B cell (primary cell): Measurements from ENCODE around the gene PPARG. TPM values are rescaled to one million over a fixed set of nuclear protein-coding genes. Genes with fewer than 3 reads are reported as not detected.

Experiments
- ATAC-seq: fragments of 200-7000 bp; cut with Tn5 transposase; one replicate; pipeline ENCODE4 v1.10.0; 2021; ENCODE audit warnings: low read depth, mild to moderate bottlenecking, moderate number of reproducible peaks, moderate library complexity
- CTCF ChIA-PET: fragments of 350-600 bp; sonication (Branson Sonifier 250); formaldehyde crosslinking; loops from one replicate; lab custom pipeline; 2021; ENCODE audit warnings: antibody characterized with exemption, inconsistent platforms; lab: Charles Lee
- POLR2A ChIA-PET: fragments of 350-600 bp; sonication (Branson Sonifier 250); formaldehyde crosslinking; loops from one replicate; lab custom pipeline; 2021; ENCODE audit warnings: antibody characterized with exemption; lab: Charles Lee
- DNase-seq: peaks from one replicate; pipeline ENCODE4 v3.0.0; 2013
- H2AFZ ChIP-seq: 2 replicates; pipeline ENCODE4 v1.6.1; 2012; ENCODE audit warnings: mild to moderate bottlenecking, low read depth, low read length; ENCODE audit not compliant: insufficient read depth, poor library complexity, severe bottlenecking
- H3K27ac ChIP-seq, 2 donors: 1 replicate in 1 of 2; 2 replicates in 1 of 2; pipeline ENCODE4 v1.5.1; 2012 to 2013; ENCODE audit warnings: low read length in 2 of 2, mild to moderate bottlenecking in 2 of 2, moderate library complexity in 1 of 2
- H3K27me3 ChIP-seq, 4 experiments: fragments of 200-600 bp in 1 of 4; sonication (generic) in 1 of 4; replicated peaks in 1 of 4; 1 replicate in 2 of 4; 2 replicates in 2 of 4; pipeline versions ENCODE4 v1.6.1 to v1.7.0; 2013 to 2016; ENCODE audit warnings: low read length in 3 of 4, mild to moderate bottlenecking in 2 of 4, mixed read lengths in 1 of 4, moderate library complexity in 1 of 4; ENCODE audit not compliant: insufficient read depth in 4 of 4, control insufficient read depth in 3 of 4; ENCODE audit errors: control extremely low read depth in 1 of 4
- H3K36me3 ChIP-seq, 2 experiments: replicated peaks in 1 of 2; 1 replicate in 1 of 2; 2 replicates in 1 of 2; pipeline versions ENCODE4 v1.6.1 to v1.7.1; 2013; ENCODE audit warnings: low read length in 1 of 2; ENCODE audit not compliant: insufficient read depth in 2 of 2, control insufficient read depth in 1 of 2; ENCODE audit errors: control extremely low read depth in 1 of 2, extremely low read depth in 1 of 2
- H3K4me1 ChIP-seq, 2 donors: fragments of 200-600 bp in 1 of 2; sonication (generic) in 1 of 2; 1 replicate in 1 of 2; 2 replicates in 1 of 2; pipeline versions ENCODE4 v1.5.1 to v1.6.1; 2013 to 2017; ENCODE audit warnings: low read length in 2 of 2; ENCODE audit not compliant: control insufficient read depth in 2 of 2, insufficient read depth in 2 of 2
- H3K4me2 ChIP-seq: replicated peaks from 2 replicates; pipeline ENCODE3; 2012; ENCODE audit warnings: mild to moderate bottlenecking, low read depth, low read length; ENCODE audit not compliant: poor library complexity, severe bottlenecking
- H3K4me3 ChIP-seq, 5 experiments: fragments of 200-600 bp in 1 of 5; sonication (generic) in 1 of 5; 1 replicate in 3 of 5; 2 replicates in 2 of 5; pipeline versions ENCODE4 v1.5.1 to v1.7.0; 2011 to 2016; ENCODE audit warnings: low read length in 4 of 5, mild to moderate bottlenecking in 4 of 5, low read depth in 2 of 5, control low read depth in 1 of 5, moderate library complexity in 1 of 5; ENCODE audit not compliant: insufficient read depth in 1 of 5; ENCODE audit errors: control extremely low read depth in 1 of 5, extremely low read depth in 1 of 5
- H3K79me2 ChIP-seq: fragments of 200-600 bp; sonication (generic); one replicate; pipeline ENCODE4 v1.6.0; 2016; ENCODE audit warnings: low read length; ENCODE audit not compliant: control insufficient read depth, insufficient read depth
- H3K9ac ChIP-seq: fragments of 200-600 bp; sonication (generic); 2 replicates; pipeline ENCODE4 v1.6.1; 2017; ENCODE audit warnings: mild to moderate bottlenecking, low read length, moderate library complexity
- H3K9me3 ChIP-seq, 3 donors: one replicate each; pipeline versions ENCODE4 v1.6.1 to v1.7.1; 2013; ENCODE audit warnings: low read length in 2 of 3; ENCODE audit not compliant: control insufficient read depth in 2 of 3, insufficient read depth in 1 of 3; ENCODE audit errors: control extremely low read depth in 1 of 3
- H4K20me1 ChIP-seq: 2 replicates; pipeline ENCODE4 v1.6.0; 2012; ENCODE audit warnings: mild to moderate bottlenecking, low read length; ENCODE audit not compliant: insufficient read depth, control insufficient read depth, poor library complexity, severe bottlenecking
- H3K27ac Mint-ChIP-seq: one replicate; pipeline ENCODE4 v1.8.0; 2021; ENCODE audit warnings: mixed read lengths
- H3K27me3 Mint-ChIP-seq: one replicate; pipeline ENCODE4 v1.8.0; 2021; ENCODE audit warnings: mixed read lengths
- H3K4me1 Mint-ChIP-seq: one replicate; pipeline ENCODE4 v1.8.0; 2021; ENCODE audit warnings: mixed read lengths
- H3K4me3 Mint-ChIP-seq: one replicate; pipeline ENCODE4 v1.8.0; 2021; ENCODE audit warnings: mixed read lengths
- H3K9me3 Mint-ChIP-seq: one replicate; pipeline ENCODE4 v1.8.0; 2022; ENCODE audit warnings: mixed read lengths; ENCODE audit not compliant: insufficient read depth
- EZH2 ChIP-seq: IDR thresholded peaks from 2 replicates; pipeline ENCODE4 v1.6.1; 2012; ENCODE audit warnings: borderline replicate concordance, low read depth, mild to moderate bottlenecking, moderate library complexity, low read length; ENCODE audit not compliant: insufficient read depth, poor library complexity, severe bottlenecking
- WGBS: methylation state at CpG from one replicate; pipeline ENCODE4 v1.1.5; 2013; ENCODE audit warnings: missing lambda C conversion rate; ENCODE audit not compliant: insufficient coverage; 5-methylcytosine and 5-hydroxymethylcytosine counted together
- intact Hi-C: fragments of 100-400 bp; cut with micrococcal nuclease; formaldehyde crosslinking; loops from one replicate; pipeline ENCODE4 v1.10.0; 2022
- polyA plus RNA-seq: library from polyadenylated mRNA; depleted of rRNA; stranded (reverse); fragments of >200 nt; gene quantifications from 2 replicates; pipeline ENCODE4 v1.2.3, GENCODE V29; 2012
- total RNA-seq, 2 donors: library from RNA; stranded (reverse); fragments of 120-200 nt in 1 of 2; gene quantifications; 1 replicate in 1 of 2; 2 replicates in 1 of 2; pipeline versions ENCODE4 v1.2.3 to v1.2.4, GENCODE V29; 2013 to 2022
- TF ChIP-seq, protein P1 (sequence below): fragments of 200-600 bp; IDR thresholded peaks from one replicate; pipeline ENCODE4 v1.8.0; 2022; ENCODE audit warnings: antibody characterized with exemption, mild to moderate bottlenecking

Gene PPARG
- total and polyA plus RNA-seq, 2 donors (not counting 1 experiment from before 2014, with no cell fraction given) = 0.12 to 0.44 TPM

DNA sequence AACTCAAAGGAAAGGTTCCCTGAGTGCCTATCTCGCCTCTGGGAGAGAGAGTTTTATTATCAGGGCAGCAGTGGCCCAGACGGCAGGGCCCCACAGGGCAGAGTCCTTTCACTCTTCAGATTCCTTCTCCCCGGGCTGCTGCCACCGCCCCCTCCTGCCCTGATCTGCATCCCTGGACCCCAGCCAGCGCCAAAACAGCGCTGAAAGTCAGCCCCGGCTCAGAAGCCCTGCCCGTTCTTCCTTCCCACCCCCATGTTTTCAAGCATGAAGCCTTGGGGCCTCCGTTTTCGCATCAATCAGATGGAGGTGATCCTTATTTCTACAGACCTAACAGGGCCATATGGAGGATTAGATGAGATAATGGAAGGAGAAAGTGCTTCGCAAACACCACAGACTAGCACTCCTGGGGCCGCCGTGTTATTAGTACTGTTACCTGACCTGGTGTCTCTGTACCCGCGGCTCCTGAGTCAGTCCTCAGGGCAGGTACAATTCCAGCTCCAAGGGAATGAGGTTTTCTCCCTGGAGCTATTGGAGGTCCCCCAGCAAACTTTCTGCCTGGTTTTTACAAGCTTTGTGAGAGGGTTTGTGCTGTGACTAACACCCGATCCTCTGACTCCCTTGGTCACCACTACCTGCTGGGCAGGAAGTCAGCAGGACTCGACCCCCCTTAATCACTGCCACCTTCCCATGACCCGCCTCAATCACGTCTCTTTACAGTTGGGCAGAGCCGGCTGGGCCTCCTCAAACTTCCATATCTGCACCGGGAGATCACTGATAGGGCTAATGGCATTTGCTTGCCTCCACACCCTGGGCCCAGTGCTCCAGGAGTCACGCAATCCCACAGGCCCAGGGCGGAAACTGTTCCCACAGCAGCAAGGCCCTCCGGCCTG lies 156.0 kb downstream of the PPARG start:
- Mint-ChIP-seq H3K27me3 (peaks cover 23% of the 10 kb centered on the region), H3K9me3 (no peaks in the 10 kb centered on the region), H3K4me1 (no peaks in the 10 kb centered on the region), H3K27ac (no peak overlapping the region), H3K4me3 (no peak overlapping the region)
- Histone ChIP-seq H3K9ac (no peak overlapping the region), H3K4me1 (no peaks in the 10 kb centered on the region), H3K79me2 (no peaks in the 10 kb centered on the region), H3K36me3 (no peaks in the 10 kb centered on the region), H3K4me2 (no peak overlapping the region), H3K27ac (no peak overlapping the region), H3K4me3 (no peak overlapping the region), H3K27me3 (peaks cover 0 to 11% (median 0%) of the 10 kb centered on the region in 4 experiments), H3K9me3 (no peaks in the 10 kb centered on the region), H4K20me1 (no peaks in the 10 kb centered on the region), H2AFZ (no peak overlapping the region)
- intact Hi-C loops = no loop called here
- CTCF ChIA-PET = no interaction called here
- no peak for TF ChIP-seq EZH2
- TF ChIP-seq, protein P1, sequence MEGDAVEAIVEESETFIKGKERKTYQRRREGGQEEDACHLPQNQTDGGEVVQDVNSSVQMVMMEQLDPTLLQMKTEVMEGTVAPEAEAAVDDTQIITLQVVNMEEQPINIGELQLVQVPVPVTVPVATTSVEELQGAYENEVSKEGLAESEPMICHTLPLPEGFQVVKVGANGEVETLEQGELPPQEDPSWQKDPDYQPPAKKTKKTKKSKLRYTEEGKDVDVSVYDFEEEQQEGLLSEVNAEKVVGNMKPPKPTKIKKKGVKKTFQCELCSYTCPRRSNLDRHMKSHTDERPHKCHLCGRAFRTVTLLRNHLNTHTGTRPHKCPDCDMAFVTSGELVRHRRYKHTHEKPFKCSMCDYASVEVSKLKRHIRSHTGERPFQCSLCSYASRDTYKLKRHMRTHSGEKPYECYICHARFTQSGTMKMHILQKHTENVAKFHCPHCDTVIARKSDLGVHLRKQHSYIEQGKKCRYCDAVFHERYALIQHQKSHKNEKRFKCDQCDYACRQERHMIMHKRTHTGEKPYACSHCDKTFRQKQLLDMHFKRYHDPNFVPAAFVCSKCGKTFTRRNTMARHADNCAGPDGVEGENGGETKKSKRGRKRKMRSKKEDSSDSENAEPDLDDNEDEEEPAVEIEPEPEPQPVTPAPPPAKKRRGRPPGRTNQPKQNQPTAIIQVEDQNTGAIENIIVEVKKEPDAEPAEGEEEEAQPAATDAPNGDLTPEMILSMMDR = no peak
- WGBS = 80% methylated on average over 18 of the region's 24 CpGs
- no peak for ATAC-seq
- POLR2A ChIA-PET = no interaction called here
- no peak for DNase-seq

DNA sequence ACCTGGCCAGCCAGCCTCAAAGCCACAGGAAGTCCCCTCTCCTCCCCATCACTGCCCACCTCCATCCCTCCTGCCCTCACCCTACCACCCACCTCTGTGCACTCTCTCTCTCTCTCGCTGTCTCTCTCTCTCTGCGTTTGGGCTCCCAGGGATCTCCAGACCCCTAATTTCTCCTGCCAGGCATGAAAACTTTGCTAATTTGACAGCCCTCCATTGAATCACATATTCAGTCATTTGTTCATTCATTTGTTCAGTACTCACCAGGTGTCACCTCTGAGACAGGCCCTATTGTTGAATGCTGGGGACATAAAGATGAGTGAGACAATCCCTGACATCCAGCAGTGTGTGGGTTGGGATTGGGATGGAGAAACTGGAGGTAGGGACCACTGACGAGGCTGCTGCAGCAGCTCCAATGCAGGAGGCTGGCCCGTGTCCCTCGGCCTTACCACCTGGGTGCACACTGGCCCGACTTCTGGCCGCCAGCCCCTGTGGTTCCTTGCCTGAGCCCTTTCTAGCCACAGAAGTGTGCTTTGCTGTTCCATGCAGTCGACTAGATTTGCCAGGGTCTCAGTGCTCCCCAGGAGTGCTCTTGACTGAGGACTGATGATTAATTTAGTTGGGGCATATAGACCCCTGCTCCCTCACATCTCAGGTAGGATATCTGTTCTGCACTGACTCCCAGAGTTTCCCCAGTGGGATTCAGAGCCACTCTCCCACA lies 156.8 kb downstream of the PPARG start:
- no peak overlapping the region for H3K4me2 ChIP-seq
- Mint-ChIP-seq H3K27me3 (peaks cover 23% of the 10 kb centered on the region), H3K4me1 (no peaks in the 10 kb centered on the region), H3K27ac (no peak overlapping the region), H3K4me3 (no peak overlapping the region), H3K9me3 (no peaks in the 10 kb centered on the region)
- no peaks in the 10 kb centered on the region for H4K20me1 ChIP-seq
- H3K27ac ChIP-seq = no peak overlapping the region
- intact Hi-C loops = no loop called here
- 89% methylated on average over 6 of the region's 8 CpGs for WGBS
- H3K9me3 ChIP-seq = no peaks in the 10 kb centered on the region
- H3K36me3 ChIP-seq = no peaks in the 10 kb centered on the region
- ATAC-seq = no peak
- no peak overlapping the region for H3K4me3 ChIP-seq
- H3K9ac ChIP-seq = no peak overlapping the region
- H3K27me3 ChIP-seq = peaks cover 0 to 11% (median 0%) of the 10 kb centered on the region in 4 experiments
- no peaks in the 10 kb centered on the region for H3K79me2 ChIP-seq
- no peak overlapping the region for H2AFZ ChIP-seq
- H3K4me1 ChIP-seq = no peaks in the 10 kb centered on the region
- CTCF ChIA-PET = no interaction called here
- DNase-seq = no peak
- TF ChIP-seq EZH2 = no peak
- TF ChIP-seq, protein P1 = no peak
- POLR2A ChIA-PET = no interaction called here
